Measurements from ENCODE around the gene VSTM1. TPM values are rescaled to one million over a fixed set of nuclear protein-coding genes. Genes with fewer than 3 reads are reported as not detected.

VSTM1 gene
- total RNA-seq, 4 donors from 2014 or later: not detected

DNA sequence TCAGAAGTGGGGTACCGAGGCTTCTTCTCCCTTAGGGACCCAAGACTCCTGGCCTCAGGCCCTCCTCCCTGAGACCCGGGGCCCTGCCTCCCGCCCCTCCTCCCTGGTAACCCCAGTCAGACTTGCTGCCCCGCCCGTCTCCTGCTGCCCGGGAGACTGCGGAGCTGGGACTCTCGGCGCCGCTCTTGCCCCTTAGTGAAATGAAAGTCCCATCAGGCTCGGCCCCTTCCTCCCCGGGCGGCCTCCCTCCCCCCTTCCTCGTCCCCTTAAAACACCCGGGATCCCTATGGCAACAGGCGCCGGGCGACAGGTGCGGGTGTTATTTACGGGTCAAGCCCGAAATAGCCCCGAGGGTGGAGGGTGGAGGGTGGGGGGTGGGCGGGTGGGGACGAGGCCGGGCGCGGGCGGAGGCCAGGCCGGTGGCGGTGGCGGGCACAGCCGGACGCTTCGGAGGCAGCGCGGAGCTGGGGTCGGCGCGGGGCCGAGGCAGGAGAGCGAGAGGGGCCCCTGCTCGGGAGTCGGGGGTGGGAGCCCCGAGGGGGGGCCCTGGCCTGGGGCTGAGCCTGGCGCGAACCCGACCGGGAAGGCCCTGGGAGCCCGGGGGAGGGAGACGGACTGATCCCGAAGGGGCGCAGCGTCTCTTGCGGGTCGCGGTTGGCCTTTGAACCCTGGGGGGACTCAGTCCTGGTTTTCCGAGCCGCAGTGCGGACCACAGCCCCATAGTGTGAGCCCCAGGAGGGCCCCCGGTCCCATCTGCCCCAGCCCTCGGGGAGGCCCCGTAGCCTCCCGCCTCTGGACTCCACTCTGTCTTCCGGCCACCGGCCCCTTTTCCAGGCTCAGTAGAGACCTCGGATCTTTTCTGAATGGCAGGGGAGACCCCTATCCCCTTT lies 72.2 kb downstream of the VSTM1 start, which contains the start of gene CACNG6:
Gene CACNG6, plus strand, starts transcription at position 414 of the 890 bp plus-strand sequence. CDS start 1,241 bp downstream, outside the sequence.
- TF ChIP-seq, protein P1, sequence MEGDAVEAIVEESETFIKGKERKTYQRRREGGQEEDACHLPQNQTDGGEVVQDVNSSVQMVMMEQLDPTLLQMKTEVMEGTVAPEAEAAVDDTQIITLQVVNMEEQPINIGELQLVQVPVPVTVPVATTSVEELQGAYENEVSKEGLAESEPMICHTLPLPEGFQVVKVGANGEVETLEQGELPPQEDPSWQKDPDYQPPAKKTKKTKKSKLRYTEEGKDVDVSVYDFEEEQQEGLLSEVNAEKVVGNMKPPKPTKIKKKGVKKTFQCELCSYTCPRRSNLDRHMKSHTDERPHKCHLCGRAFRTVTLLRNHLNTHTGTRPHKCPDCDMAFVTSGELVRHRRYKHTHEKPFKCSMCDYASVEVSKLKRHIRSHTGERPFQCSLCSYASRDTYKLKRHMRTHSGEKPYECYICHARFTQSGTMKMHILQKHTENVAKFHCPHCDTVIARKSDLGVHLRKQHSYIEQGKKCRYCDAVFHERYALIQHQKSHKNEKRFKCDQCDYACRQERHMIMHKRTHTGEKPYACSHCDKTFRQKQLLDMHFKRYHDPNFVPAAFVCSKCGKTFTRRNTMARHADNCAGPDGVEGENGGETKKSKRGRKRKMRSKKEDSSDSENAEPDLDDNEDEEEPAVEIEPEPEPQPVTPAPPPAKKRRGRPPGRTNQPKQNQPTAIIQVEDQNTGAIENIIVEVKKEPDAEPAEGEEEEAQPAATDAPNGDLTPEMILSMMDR (IDR thresholded peaks at IDR 0.05; ENCODE audit: low read depth): no peak

Small RNAs within 50 kb of the gene (small RNA-seq; reads per million reads assigned to genes)
- not detected for gene AC012314.20

Other genes starting within 250 kb of the VSTM1 start
- gene NLRP12, start 239.6 kb downstream of the VSTM1 start, total RNA-seq: 1 to 10 TPM in 1 of 4 donors, under 1 TPM in 3; 0.49 to 1.7 (median 0.91) TPM
- 10 to 100 TPM; 29.9 to 37.9 (median 34.7) TPM for gene MYADM, start 196.0 kb downstream of the VSTM1 start, total RNA-seq
- not detected for gene PRKCG, start 181.7 kb downstream of the VSTM1 start, total RNA-seq
- not detected for gene CACNG7, start 154.6 kb downstream of the VSTM1 start, total RNA-seq
- gene CACNG8, start 101.0 kb downstream of the VSTM1 start, total RNA-seq: under 1 TPM in 1 of 4 donors, not detected in 3; under 0.01 TPM
- not detected for gene CACNG6, start 72.3 kb downstream of the VSTM1 start, total RNA-seq
- gene TARM1, start 17.5 kb upstream of the VSTM1 start, total RNA-seq: not detected
- 10 to 100 TPM in 1 of 4 donors, 1 to 10 TPM in 2, under 1 TPM in 1; 0.75 to 21.9 (median 2.4) TPM for gene OSCAR, start 36.9 kb upstream of the VSTM1 start, total RNA-seq
- gene NDUFA3, start 39.0 kb upstream of the VSTM1 start, total RNA-seq: 10 to 100 TPM in 3 of 4 donors, 1 to 10 TPM in 1; 9.5 to 89.8 (median 21.8) TPM
- gene TFPT, start 51.8 kb upstream of the VSTM1 start, total RNA-seq: 10 to 100 TPM in 3 of 4 donors, 1 to 10 TPM in 1; 5.7 to 23.6 (median 16.6) TPM
- gene PRPF31, start 51.9 kb upstream of the VSTM1 start, total RNA-seq: 10 to 100 TPM; 26.6 to 43.6 (median 36.9) TPM
- 10 to 100 TPM; 16.8 to 39.4 (median 23.3) TPM for gene CNOT3, start 73.9 kb upstream of the VSTM1 start, total RNA-seq
- gene LENG1, start 95.8 kb upstream of the VSTM1 start, total RNA-seq: 10 to 100 TPM in 1 of 4 donors, 1 to 10 TPM in 3; 2.9 to 12.8 (median 5.2) TPM
- 1 to 10 TPM in 2 of 4 donors, under 1 TPM in 1, not detected in 1; 0.17 to 2.4 (median 1.1) TPM for gene TMC4, start 109.3 kb upstream of the VSTM1 start, total RNA-seq
- 10 to 100 TPM in 3 of 4 donors, 1 to 10 TPM in 1; 8.8 to 36.7 (median 21.2) TPM for gene MBOAT7, start 125.7 kb upstream of the VSTM1 start, total RNA-seq
- gene TSEN34, start 127.4 kb upstream of the VSTM1 start, total RNA-seq: 10 to 100 TPM; 13.5 to 49.7 (median 42.4) TPM
- 1,000 to 10,000 TPM; 1,278 to 2,474 (median 1,889) TPM for gene RPS9, start 137.0 kb upstream of the VSTM1 start, total RNA-seq
- gene LILRB3, start 159.1 kb upstream of the VSTM1 start, total RNA-seq: 100 to 1,000 TPM in 1 of 4 donors, 10 to 100 TPM in 3; 16.0 to 156 (median 43.1) TPM
- gene LILRA6, start 178.9 kb upstream of the VSTM1 start, total RNA-seq: 10 to 100 TPM in 1 of 4 donors, 1 to 10 TPM in 3; 2.8 to 18.7 (median 9.1) TPM
- gene LILRB5, start 193.4 kb upstream of the VSTM1 start, total RNA-seq: 10 to 100 TPM; 46.2 to 62.3 (median 54.8) TPM
- gene LILRB2, start 217.2 kb upstream of the VSTM1 start, total RNA-seq: 10 to 100 TPM in 1 of 4 donors, 1 to 10 TPM in 3; 2.8 to 14.6 (median 7.6) TPM
- 10 to 100 TPM in 1 of 4 donors, 1 to 10 TPM in 3; 3.1 to 23.3 (median 3.4) TPM for gene LILRA5, start 249.3 kb upstream of the VSTM1 start, total RNA-seq